Loucy (cell line): ENCODE measurements around the gene MEAK7.

ENCODE experiments used
- H2AFZ ChIP-seq: fragments of 200-600 bp; sonication (generic); 2 replicates; pipeline ENCODE4 v1.6.0; 2016; ENCODE audit warnings: antibody characterized with exemption, mild to moderate bottlenecking, low read length, moderate library complexity
- H3F3A ChIP-seq: fragments of 200-600 bp; 2 replicates; pipeline ENCODE4 v1.6.0; 2016; ENCODE audit warnings: antibody characterized with exemption, low read depth, mild to moderate bottlenecking
- H3K27me3 ChIP-seq: fragments of 200-600 bp; sonication (generic); 2 replicates; pipeline ENCODE4 v1.6.1; 2014; ENCODE audit warnings: low read length, mild to moderate bottlenecking; ENCODE audit not compliant: insufficient read depth, poor library complexity, severe bottlenecking
- H3K36me3 ChIP-seq: fragments of 200-600 bp; sonication (generic); 2 replicates; pipeline ENCODE4 v1.6.1; 2016; ENCODE audit warnings: low read length; ENCODE audit not compliant: insufficient read depth
- H3K4me1 ChIP-seq: fragments of 200-600 bp; sonication (generic); 2 replicates; pipeline ENCODE4 v1.5.1; 2014; ENCODE audit warnings: low read length, mild to moderate bottlenecking; ENCODE audit not compliant: insufficient read depth, poor library complexity, severe bottlenecking
- H3K4me2 ChIP-seq: fragments of 200-600 bp; sonication (generic); 2 replicates; pipeline ENCODE4 v1.6.0; 2014; ENCODE audit warnings: antibody characterized with exemption, low read length, low read depth, mild to moderate bottlenecking; ENCODE audit not compliant: poor library complexity, severe bottlenecking
- H3K4me3 ChIP-seq: fragments of 200-600 bp; sonication (generic); 2 replicates; pipeline ENCODE4 v1.5.1; 2014; ENCODE audit warnings: low read length, mild to moderate bottlenecking, mixed read lengths; ENCODE audit not compliant: poor library complexity, severe bottlenecking
- H3K79me2 ChIP-seq: fragments of 200-600 bp; sonication (generic); 2 replicates; pipeline ENCODE4 v1.6.1; 2014; ENCODE audit warnings: low read length; ENCODE audit not compliant: insufficient read depth
- H3K9ac ChIP-seq: fragments of 200-600 bp; sonication (generic); 2 replicates; pipeline ENCODE4 v1.6.0; 2014; ENCODE audit warnings: mild to moderate bottlenecking, low read depth, low read length, moderate library complexity; ENCODE audit not compliant: poor library complexity, severe bottlenecking
- H3K9me2 ChIP-seq: fragments of 200-600 bp; sonication (generic); replicated peaks from 2 replicates; pipeline ENCODE4 v1.6.1; 2016; ENCODE audit warnings: low read depth, low read length, mixed read lengths
- H3K9me3 ChIP-seq: fragments of 200-600 bp; sonication (generic); 2 replicates; pipeline ENCODE4 v1.6.1; 2014; ENCODE audit warnings: mild to moderate bottlenecking, antibody characterized with exemption, low read length, low read depth; ENCODE audit not compliant: insufficient read depth
- H4K20me1 ChIP-seq: fragments of 200-600 bp; sonication (generic); 2 replicates; pipeline ENCODE4 v1.6.0; 2014; ENCODE audit warnings: antibody characterized with exemption, low read length, mild to moderate bottlenecking; ENCODE audit not compliant: insufficient read depth, poor library complexity, severe bottlenecking
- EZH2phosphoT487 ChIP-seq: fragments of 200-600 bp; IDR thresholded peaks from 2 replicates; pipeline ENCODE4 v1.6.1; 2018; ENCODE audit warnings: antibody characterized with exemption, mild to moderate bottlenecking, moderate library complexity, borderline replicate concordance
- TF ChIP-seq, protein P1 (sequence below): fragments of 200-600 bp; sonication (generic); conservative IDR thresholded peaks from 2 replicates; pipeline ENCODE4 v1.5.1; 2014; ENCODE audit warnings: mild to moderate bottlenecking, antibody characterized with exemption, low read length

MEAK7 gene, protein sequence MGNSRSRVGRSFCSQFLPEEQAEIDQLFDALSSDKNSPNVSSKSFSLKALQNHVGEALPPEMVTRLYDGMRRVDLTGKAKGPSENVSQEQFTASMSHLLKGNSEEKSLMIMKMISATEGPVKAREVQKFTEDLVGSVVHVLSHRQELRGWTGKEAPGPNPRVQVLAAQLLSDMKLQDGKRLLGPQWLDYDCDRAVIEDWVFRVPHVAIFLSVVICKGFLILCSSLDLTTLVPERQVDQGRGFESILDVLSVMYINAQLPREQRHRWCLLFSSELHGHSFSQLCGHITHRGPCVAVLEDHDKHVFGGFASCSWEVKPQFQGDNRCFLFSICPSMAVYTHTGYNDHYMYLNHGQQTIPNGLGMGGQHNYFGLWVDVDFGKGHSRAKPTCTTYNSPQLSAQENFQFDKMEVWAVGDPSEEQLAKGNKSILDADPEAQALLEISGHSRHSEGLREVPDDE

DNA sequence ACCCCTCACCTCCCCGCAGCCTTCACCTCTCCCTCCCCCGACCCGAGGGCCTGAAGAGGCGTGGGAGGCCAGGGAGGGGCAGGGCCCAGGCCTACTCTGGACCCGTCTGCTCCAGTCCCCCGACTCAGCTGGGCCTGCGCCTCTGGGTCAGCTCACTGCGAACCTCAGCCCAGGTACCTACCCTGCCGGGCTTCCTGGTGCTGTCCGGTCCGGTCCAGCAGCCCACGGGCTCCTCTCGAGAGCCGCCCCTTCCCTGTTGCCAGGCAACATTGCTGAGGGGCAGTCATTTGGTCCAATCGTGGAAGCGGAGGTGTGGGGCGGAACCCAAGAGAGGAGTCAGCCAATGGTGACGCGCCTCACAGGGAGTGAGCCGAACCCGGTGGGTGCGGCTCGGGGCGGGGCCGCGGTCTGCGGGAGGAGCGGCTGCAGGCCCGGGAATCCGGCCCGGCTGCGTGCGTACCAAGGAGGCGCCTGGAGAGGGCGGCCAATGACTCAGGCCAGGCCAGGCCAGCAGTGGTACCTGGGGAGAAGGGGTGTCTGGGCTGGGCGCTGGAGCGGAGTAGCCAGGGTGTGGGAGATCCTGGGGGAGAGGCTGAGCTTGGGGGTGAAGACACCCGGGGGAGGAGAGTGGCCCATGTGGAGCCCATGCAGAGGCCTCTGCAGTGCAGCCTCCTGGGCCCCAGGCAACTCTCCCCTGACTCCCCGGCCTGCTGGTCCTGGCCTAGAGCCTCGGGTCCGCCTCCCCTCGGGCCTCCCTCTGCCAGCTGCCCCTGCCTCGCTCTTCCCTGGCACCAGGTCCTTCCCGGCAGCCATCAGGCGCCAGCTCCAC, at the start of gene MEAK7:
Gene MEAK7 (minus strand): TSS at position 240 of the 829 bp plus-strand sequence. CDS start 6,573 bp downstream, outside the sequence.
- Histone ChIP-seq H3K4me1 (peaks cover 17% of the 10 kb centered on the region), H3K9me3 (no peaks in the 10 kb centered on the region), H4K20me1 (no peaks in the 10 kb centered on the region), H3K9ac (peak within 1 kb of the TSS; percentile 67), H2AFZ (peak within 1 kb of the TSS; percentile 89), H3K4me3 (peak within 1 kb of the TSS; percentile 79), H3K27me3 (no peaks in the 10 kb centered on the region), H3K79me2 (no peaks in the 10 kb centered on the region), H3F3A (no peaks in the 10 kb centered on the region), H3K9me2 (no peaks in the 10 kb centered on the region), H3K4me2 (peak within 1 kb of the TSS; percentile 78), H3K36me3 (no peaks in the 10 kb centered on the region)
- TF ChIP-seq, protein P1, sequence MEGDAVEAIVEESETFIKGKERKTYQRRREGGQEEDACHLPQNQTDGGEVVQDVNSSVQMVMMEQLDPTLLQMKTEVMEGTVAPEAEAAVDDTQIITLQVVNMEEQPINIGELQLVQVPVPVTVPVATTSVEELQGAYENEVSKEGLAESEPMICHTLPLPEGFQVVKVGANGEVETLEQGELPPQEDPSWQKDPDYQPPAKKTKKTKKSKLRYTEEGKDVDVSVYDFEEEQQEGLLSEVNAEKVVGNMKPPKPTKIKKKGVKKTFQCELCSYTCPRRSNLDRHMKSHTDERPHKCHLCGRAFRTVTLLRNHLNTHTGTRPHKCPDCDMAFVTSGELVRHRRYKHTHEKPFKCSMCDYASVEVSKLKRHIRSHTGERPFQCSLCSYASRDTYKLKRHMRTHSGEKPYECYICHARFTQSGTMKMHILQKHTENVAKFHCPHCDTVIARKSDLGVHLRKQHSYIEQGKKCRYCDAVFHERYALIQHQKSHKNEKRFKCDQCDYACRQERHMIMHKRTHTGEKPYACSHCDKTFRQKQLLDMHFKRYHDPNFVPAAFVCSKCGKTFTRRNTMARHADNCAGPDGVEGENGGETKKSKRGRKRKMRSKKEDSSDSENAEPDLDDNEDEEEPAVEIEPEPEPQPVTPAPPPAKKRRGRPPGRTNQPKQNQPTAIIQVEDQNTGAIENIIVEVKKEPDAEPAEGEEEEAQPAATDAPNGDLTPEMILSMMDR: no peak
- no peak for TF ChIP-seq EZH2phosphoT487

DNA sequence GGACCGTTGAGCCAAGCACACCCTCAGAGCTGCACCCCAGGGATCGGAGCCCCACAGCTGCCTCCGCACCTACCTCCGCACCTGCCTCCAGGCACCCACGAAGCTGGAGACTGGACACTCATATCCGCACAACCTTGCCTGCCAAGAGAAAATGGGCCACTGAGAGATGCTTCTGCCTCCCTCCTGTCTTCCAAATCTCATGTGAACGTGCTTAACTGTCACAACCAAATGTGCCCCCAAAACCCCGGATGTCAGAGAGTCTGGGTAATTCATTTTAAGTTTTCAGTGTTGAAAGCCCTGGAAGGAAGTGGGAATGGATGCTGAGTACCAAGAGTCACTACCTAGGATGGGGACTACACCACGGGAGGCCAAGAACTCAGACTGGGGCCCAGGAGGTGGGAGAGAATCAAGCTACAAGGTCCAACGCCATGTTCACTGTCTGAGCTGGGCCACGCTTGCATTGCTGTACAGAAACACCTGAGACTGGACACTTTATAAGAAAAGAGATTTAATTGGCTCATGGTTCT, 49.5 kb upstream of the MEAK7 start:
- Histone ChIP-seq H3K36me3 (no peaks in the 10 kb centered on the region), H3F3A (no peaks in the 10 kb centered on the region), H3K79me2 (peaks cover 11% of the 10 kb centered on the region; the same call in 1 of the 2 replicates), H3K4me3 (peak overlapping the region; percentile 62), H3K4me2 (peak overlapping the region; percentile 62), H3K9me2 (no peaks in the 10 kb centered on the region), H3K9ac (peak overlapping the region; percentile 56), H3K27me3 (no peaks in the 10 kb centered on the region), H3K4me1 (peaks cover 32% of the 10 kb centered on the region), H3K9me3 (no peaks in the 10 kb centered on the region), H4K20me1 (no peaks in the 10 kb centered on the region), H2AFZ (peak overlapping the region; percentile 44; the same call in 1 of the 2 replicates)
- no peak for TF ChIP-seq EZH2phosphoT487
- TF ChIP-seq, protein P1: no peak

DNA sequence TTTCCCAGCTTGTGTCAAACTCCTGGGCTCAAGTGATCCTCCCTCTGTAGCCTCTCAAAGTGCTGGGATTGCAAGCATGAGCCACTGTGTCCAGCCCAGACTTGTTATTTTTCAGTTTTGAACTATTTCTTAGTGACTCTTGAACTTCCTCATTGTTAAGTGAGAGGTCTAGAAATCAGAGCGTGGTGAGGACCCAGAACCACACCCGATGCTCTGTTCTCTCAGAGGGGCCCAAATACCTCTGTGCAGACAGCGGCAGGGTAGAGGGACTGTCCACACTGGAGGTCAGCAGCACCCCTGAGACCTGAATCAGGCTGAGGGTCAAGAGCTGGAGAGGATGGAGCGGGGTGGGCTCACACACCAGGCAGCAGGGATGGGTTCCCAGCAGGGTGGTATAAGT, 47.7 kb upstream of the MEAK7 start:
- H3K36me3 ChIP-seq: no peaks in the 10 kb centered on the region
- H3K9ac ChIP-seq: no peak overlapping the region
- no peaks in the 10 kb centered on the region for H3K9me3 ChIP-seq
- no peaks in the 10 kb centered on the region for H3F3A ChIP-seq
- TF ChIP-seq, protein P1: no peak
- TF ChIP-seq EZH2phosphoT487: no peak
- no peaks in the 10 kb centered on the region for H4K20me1 ChIP-seq
- H3K79me2 ChIP-seq: peaks cover 11% of the 10 kb centered on the region; the same call in 1 of the 2 replicates
- peaks cover 33% of the 10 kb centered on the region for H3K4me1 ChIP-seq
- H3K9me2 ChIP-seq: no peaks in the 10 kb centered on the region
- H3K4me2 ChIP-seq: peak overlapping the region; percentile 31
- H2AFZ ChIP-seq: no peak overlapping the region
- H3K4me3 ChIP-seq: no peak overlapping the region
- H3K27me3 ChIP-seq: no peaks in the 10 kb centered on the region
